ENCODE data around the gene DMD. TPM values are rescaled to one million over a fixed set of nuclear protein-coding genes. Genes with fewer than 3 reads are reported as not detected.

The DMD gene
- total and polyA plus RNA-seq, 2 of the 8 experiments (the other 6 are each of a cell fraction or from before 2014, with no cell fraction given), result 4.8 to 7.4 TPM

DNA sequence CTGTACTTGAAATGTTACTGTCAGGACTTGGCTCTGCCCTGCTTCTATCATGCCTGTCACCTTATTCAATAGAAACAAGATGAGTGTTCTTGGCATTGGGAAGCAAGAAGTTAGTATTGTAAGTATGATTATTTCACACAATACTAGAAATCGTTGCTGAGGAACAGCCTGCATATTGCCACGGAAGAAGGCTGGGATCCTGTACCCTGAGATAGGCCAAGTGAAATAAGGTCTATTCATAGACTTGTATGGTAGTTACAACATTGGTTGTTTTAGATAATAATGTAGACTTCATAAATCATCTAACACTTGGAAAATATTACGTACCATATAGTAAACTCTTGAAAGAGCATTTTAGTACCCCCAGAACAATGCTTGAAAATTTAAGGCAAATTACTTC is 215.9 kb downstream of the DMD start:
- CTCF ChIA-PET (ENCODE audit: partially characterized antibody), result no interaction called here
- Histone ChIP-seq H2BK5ac (ENCODE audit: low read depth, low read length) (no peak overlapping the region), H4K5ac (ENCODE audit: insufficient read length, low read depth, low read length) (no peak overlapping the region), H3K36me3 (ENCODE audit: control insufficient read depth in 2 of 4, insufficient read depth in 4 of 4, low read length in 3 of 4) (no peaks in the 10 kb centered on the region), H3K4ac (replicated peaks; ENCODE audit: insufficient read length, low read depth, low read length) (no peak overlapping the region), H3K27ac (ENCODE audit: low read depth, low read length) (no peak overlapping the region), H3K79me2 (ENCODE audit: control insufficient read depth in 1 of 2, insufficient read depth in 2 of 2, low read length in 2 of 2) (no peaks in the 10 kb centered on the region), H3K14ac (ENCODE audit: insufficient read length) (no peak overlapping the region), H4K91ac (replicated peaks; ENCODE audit: insufficient read length, low read length) (no peak overlapping the region), H3K18ac (ENCODE audit: extremely low read depth, low read length) (no peak overlapping the region), H2AK5ac (ENCODE audit: low read depth, low read length) (no peak overlapping the region), H3K9me3 (ENCODE audit: insufficient read depth in 2 of 2, low read depth in 1 of 2, low read length in 1 of 2) (no peaks in the 10 kb centered on the region), H3K23me2 (ENCODE audit: low read depth, low read length) (no peaks in the 10 kb centered on the region), H3K4me3 (ENCODE audit: extremely low read depth in 1 of 4, insufficient read depth in 2 of 4, low read depth in 3 of 4, low read length in 4 of 4) (no peak overlapping the region), H2BK12ac (ENCODE audit: low read depth, low read length) (no peak overlapping the region), H3K23ac (ENCODE audit: insufficient read length) (no peak overlapping the region), H2AFZ (ENCODE audit: low read length) (no peak overlapping the region), H2BK20ac (ENCODE audit: low read length) (no peak overlapping the region), H2BK15ac (ENCODE audit: low read length) (no peak overlapping the region), H4K8ac (ENCODE audit: extremely low read depth, insufficient read depth, low read length) (no peak overlapping the region), H3K79me1 (ENCODE audit: low read depth, low read length) (no peaks in the 10 kb centered on the region), H3K56ac (replicated peaks; ENCODE audit: insufficient read length, low read depth, low read length) (no peak overlapping the region), H3K4me1 (replicated peaks in 1 of 4; ENCODE audit: control insufficient read depth in 3 of 4, insufficient read depth in 4 of 4, low read length in 3 of 4) (no peaks in the 10 kb centered on the region), H3K9ac (replicated peaks in 1 of 4; ENCODE audit: extremely low read depth in 1 of 4, low read depth in 3 of 4, low read length in 3 of 4) (no peak overlapping the region), H3K27me3 (replicated peaks in 1 of 4; ENCODE audit: control insufficient read depth in 3 of 4, extremely low read depth in 1 of 4, insufficient read depth in 3 of 4, low read length in 3 of 4) (no peaks in the 10 kb centered on the region), H4K20me1 (replicated peaks in 1 of 2; ENCODE audit: control insufficient read depth in 1 of 2, insufficient read depth in 2 of 2, low read length in 2 of 2) (no peaks in the 10 kb centered on the region), H3K4me2 (ENCODE audit: insufficient read depth in 1 of 2, low read depth in 2 of 2, low read length in 2 of 2) (no peak overlapping the region), H2BK120ac (replicated peaks; ENCODE audit: low read depth, low read length) (no peak overlapping the region)
- 88% methylated on average over 3 of the region's 3 CpGs; no CpG with 5 or more reads in 1 of the 2 experiments for WGBS, 2 experiments (ENCODE audit: extremely low coverage in 1 of 2, insufficient coverage in 1 of 2, insufficient read length in 1 of 2, insufficient replicate concordance in 2 of 2, low coverage in 1 of 2, low lambda C conversion rate in 2 of 2, missing lambda C conversion rate in 1 of 2)
- POLR2A ChIA-PET (ENCODE audit: partially characterized antibody), result no interaction called here
- FAIRE-seq, result no peak
- DNase-seq (ENCODE audit: low read depth in 1 of 2, low spot score in 2 of 2), result no peak
- TF ChIP-seq PHF8 (conservative IDR thresholded peaks at IDR 0.05; ENCODE audit: low read depth, low read length), result no peak
- TF ChIP-seq MAFK (IDR thresholded peaks at IDR 0.05; ENCODE audit: low read depth, low read length), result no peak
- TF ChIP-seq ATF2 (IDR thresholded peaks at IDR 0.05; ENCODE audit: low read length), result no peak
- TF ChIP-seq TBP (IDR thresholded peaks at IDR 0.05; ENCODE audit: low read depth, low read length), result no peak
- TF ChIP-seq KDM1A (IDR thresholded peaks at IDR 0.05; ENCODE audit: borderline replicate concordance, low read length), result no peak

All from H1 (cell line).